Small intestine (tissue), 7 donors: Measurements from ENCODE around the gene TMEM41B. TPM values are rescaled to one million over a fixed set of nuclear protein-coding genes. Genes with fewer than 3 reads are reported as not detected.
A peak's percentile ranks its signal among the peaks of the same experiment; 100 is the strongest.
"Not testable (repeated sequence)": the region's sequence is repeated elsewhere in the genome, so short reads cannot be mapped to it uniquely, and the experiment has no call there.

Source experiments
- DNase-seq, 2 donors: peaks; one replicate each; pipeline versions ENCODE4 v3.0.0 to v3.0.0-alpha.2; 2013
- FAIRE-seq: peaks from 2 replicates; lab custom pipeline; 2012; peaks lifted over from hg19 to GRCh38; lab: Jason Lieb, UNC
- H3K27ac ChIP-seq, 3 donors: one replicate each; pipeline ENCODE4 v1.5.1; 2013; ENCODE audit warnings: low read length in 2 of 3, mild to moderate bottlenecking in 2 of 3, control low read depth in 1 of 3, inconsistent platforms in 1 of 3, low read depth in 1 of 3, moderate library complexity in 1 of 3
- H3K27me3 ChIP-seq, 3 donors: one replicate each; pipeline ENCODE4 v1.6.1; 2013; ENCODE audit warnings: low read length in 3 of 3, inconsistent platforms in 1 of 3; ENCODE audit not compliant: control insufficient read depth in 3 of 3, insufficient read depth in 3 of 3
- H3K36me3 ChIP-seq, 3 donors: one replicate each; pipeline ENCODE4 v1.6.1; 2013; ENCODE audit warnings: low read length in 3 of 3, inconsistent platforms in 1 of 3, low read depth in 1 of 3, mild to moderate bottlenecking in 1 of 3, moderate library complexity in 1 of 3; ENCODE audit not compliant: control insufficient read depth in 3 of 3, insufficient read depth in 2 of 3
- H3K4me1 ChIP-seq, 3 donors: one replicate each; pipeline ENCODE4 v1.6.1; 2013; ENCODE audit warnings: low read length in 2 of 3, inconsistent platforms in 1 of 3, low read depth in 1 of 3, mild to moderate bottlenecking in 1 of 3, moderate library complexity in 1 of 3; ENCODE audit not compliant: control insufficient read depth in 3 of 3, insufficient read depth in 2 of 3
- H3K4me3 ChIP-seq, 3 donors: one replicate each; pipeline ENCODE4 v1.5.1; 2013; ENCODE audit warnings: low read length in 3 of 3, control low read depth in 1 of 3, inconsistent platforms in 1 of 3, low read depth in 1 of 3, mild to moderate bottlenecking in 1 of 3, moderate library complexity in 1 of 3
- H3K9me3 ChIP-seq, 2 donors: one replicate each; pipeline ENCODE4 v1.6.1; 2013; ENCODE audit warnings: low read depth in 1 of 2, low read length in 1 of 2; ENCODE audit not compliant: control insufficient read depth in 2 of 2, insufficient read depth in 1 of 2
- WGBS, 3 donors: extraction: QIAGEN DNeasy Blood & Tissue Kit; methylation state at CpG; one replicate each; pipeline ENCODE4 v1.1.7; 2013; 5-methylcytosine and 5-hydroxymethylcytosine counted together
- polyA plus RNA-seq, 4 donors: library from polyadenylated mRNA; stranded (reverse) in 3 of 4; unstranded in 1 of 4; fragments of 200-250 nt in 3 of 4; fragments of 120-200 nt in 1 of 4; gene quantifications; one replicate each; pipeline versions ENCODE4 v1.2.1 to v1.2.3, GENCODE V29; 2013
- donor health status: healthy with polysubstance abuse.
- donor health status: control.
- donor health status: control.
- donor health status: Bipolar disorder and iron deficiency.
- donor health status: healthy.

Gene TMEM41B
- polyA plus RNA-seq, 4 donors: 16.5 to 36.0 (median 20.8) TPM

DNA sequence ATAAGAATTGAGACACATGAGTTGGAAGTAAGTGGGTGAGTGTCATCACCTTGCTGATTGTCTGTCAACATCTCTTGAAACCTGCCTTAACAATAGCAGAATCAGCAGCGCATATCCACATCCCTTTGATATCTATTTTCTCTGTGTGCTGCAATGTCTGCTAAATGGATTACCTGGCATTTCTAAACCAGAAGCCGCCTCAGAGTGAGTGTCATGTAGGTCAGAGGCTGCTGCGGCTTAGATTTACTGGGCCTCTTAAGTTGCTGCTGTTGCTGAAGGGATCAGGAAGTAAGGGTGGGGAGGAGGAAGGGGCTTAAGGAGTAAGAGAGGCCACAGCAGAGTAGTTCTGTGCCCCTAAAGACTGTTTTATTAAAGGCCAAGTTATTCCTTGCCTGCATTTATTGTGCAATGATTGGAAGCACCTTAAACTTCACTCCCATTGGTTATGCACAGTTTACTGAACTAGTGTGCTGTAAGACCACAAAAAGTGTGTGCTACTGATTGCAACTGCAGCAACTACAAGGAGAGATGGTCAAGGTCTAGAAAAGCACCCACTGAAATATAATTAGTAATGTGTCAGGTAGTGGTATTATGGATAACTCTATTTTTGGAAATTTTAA lies 29.8 kb upstream of the TMEM41B start:
- Histone ChIP-seq H3K4me3 (no peak overlapping the region), H3K27ac (no peak overlapping the region), H3K27me3 (no peaks in the 10 kb centered on the region), H3K36me3 (no peaks in the 10 kb centered on the region), H3K4me1 (no peaks in the 10 kb centered on the region), H3K9me3 (no peaks in the 10 kb centered on the region)
- WGBS, 3 donors: 64 to 87% (median 85%) methylated on average over 3 of the region's 3 CpGs
- DNase-seq: no peak
- no peak for FAIRE-seq

- WGBS, 3 donors: 39 to 63% (median 46%) methylated on average over 5 of the region's 5 CpGs
- Histone ChIP-seq H3K27ac (no peak overlapping the region), H3K4me1 (no peaks in the 10 kb centered on the region), H3K36me3 (no peaks in the 10 kb centered on the region), H3K9me3 (no peaks in the 10 kb centered on the region), H3K27me3 (no peaks in the 10 kb centered on the region), H3K4me3 (no peak overlapping the region)
- no peak for FAIRE-seq
- no peak for DNase-seq
These were observed 27.3 kb upstream of the TMEM41B start for GRCh38 chr11:9341638-9342178.

GRCh38 chr11:9332655-9333054 lies 18.3 kb upstream of the TMEM41B start:
- WGBS, 3 donors: 74 to 88% (median 77%) methylated on average over 5 of the region's 5 CpGs
- no peaks in the 10 kb centered on the region for H3K4me1 ChIP-seq
- H3K9me3 ChIP-seq: peaks cover 0 to 6% of the 10 kb centered on the region in 2 donors
- H3K4me3 ChIP-seq: no peak overlapping the region
- H3K27ac ChIP-seq: no peak overlapping the region
- no peak for DNase-seq
- H3K27me3 ChIP-seq: no peaks in the 10 kb centered on the region
- no peaks in the 10 kb centered on the region for H3K36me3 ChIP-seq
- no peak for FAIRE-seq

- Histone ChIP-seq H3K9me3 (peaks cover 0 to 6% of the 10 kb centered on the region in 2 donors), H3K27ac (no peak overlapping the region), H3K4me1 (no peaks in the 10 kb centered on the region), H3K4me3 (no peak overlapping the region), H3K27me3 (no peaks in the 10 kb centered on the region), H3K36me3 (no peaks in the 10 kb centered on the region)
- no peak for FAIRE-seq
- 88 to 90% (median 89%) methylated on average over 10 of the region's 10 CpGs for WGBS, 3 donors
- DNase-seq: no peak
These were observed 16.3 kb upstream of the TMEM41B start for GRCh38 chr11:9330387-9331384.

DNA sequence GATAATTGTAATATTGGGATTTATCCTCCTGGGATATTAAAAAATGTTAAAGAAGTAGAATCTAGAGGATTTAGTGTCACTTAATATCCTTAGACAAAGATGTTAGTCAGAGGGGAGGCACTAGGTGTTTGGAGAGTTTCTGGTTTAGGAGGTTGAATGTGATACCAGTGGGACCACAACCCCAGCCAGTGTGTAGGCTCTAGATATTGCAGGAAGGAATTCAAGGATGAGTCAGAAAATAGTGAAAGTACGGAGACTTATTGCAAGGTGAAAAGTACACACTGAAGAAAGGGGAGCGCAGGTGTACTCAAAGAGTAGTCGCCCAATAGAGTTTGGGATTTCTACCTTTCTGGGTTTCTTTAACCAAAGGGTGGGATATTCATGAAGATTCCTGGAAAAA lies 5.7 kb upstream of the TMEM41B start:
- peaks cover 2 to 15% (median 6%) of the 10 kb centered on the region in 3 donors for H3K4me1 ChIP-seq
- no peak for FAIRE-seq
- no peaks in the 10 kb centered on the region for H3K27me3 ChIP-seq
- 88 to 93% (median 93%) methylated on average over 3 of the region's 3 CpGs for WGBS, 3 donors
- H3K9me3 ChIP-seq: no peaks in the 10 kb centered on the region
- no peaks in the 10 kb centered on the region for H3K36me3 ChIP-seq
- no peak for DNase-seq
- no peak overlapping the region for H3K4me3 ChIP-seq
- H3K27ac ChIP-seq: no peak overlapping the region

GRCh38 chr11:9319377-9320001 lies 5.1 kb upstream of the TMEM41B start:
- not testable (repeated sequence) for FAIRE-seq
- H3K27ac ChIP-seq: peak overlapping the region in 2 of 3 donors; percentile 25 to 37
- WGBS, 3 donors: 93 to 98% (median 96%) methylated on average over 4 of the region's 4 CpGs

GRCh38 chr11:9318442-9319376 lies 4.3 kb upstream of the TMEM41B start:
- Histone ChIP-seq H3K4me1 (peaks cover 5 to 18% (median 6%) of the 10 kb centered on the region in 3 donors), H3K27ac (peak overlapping the region in 2 of 3 donors; percentile 64 to 83)
- H3K27me3 ChIP-seq, H3K36me3 ChIP-seq, H3K9me3 ChIP-seq, H3K4me3 ChIP-seq, FAIRE-seq: not testable (repeated sequence)
- DNase-seq: peak; percentile 29 to 75
- 15 to 35% (median 27%) methylated on average over 18 of the region's 18 CpGs for WGBS, 3 donors

More at GRCh38 chr11:9319377-9320001, 5.1 kb upstream of the TMEM41B start:
- H3K4me1 ChIP-seq: peaks cover 5 to 18% (median 6%) of the 10 kb centered on the region in 3 donors
- H3K9me3 ChIP-seq, H3K36me3 ChIP-seq, H3K4me3 ChIP-seq, H3K27me3 ChIP-seq: not testable (repeated sequence)
- peak; percentile 32 to 50 for DNase-seq
